A204.1 (cell line): ENCODE data around the gene DRAP1.

Experiments
- FAIRE-seq: peaks from 2 replicates; lab custom pipeline; 2012; peaks lifted over from hg19 to GRCh38; lab: Jason Lieb, UNC

Gene DRAP1

GRCh38 chr11:65965986-65966762 is 46.9 kb downstream of the DRAP1 start:
- FAIRE-seq: no peak

GRCh38 chr11:65967329-65967934 is 48.2 kb downstream of the DRAP1 start:
- FAIRE-seq: no peak

GRCh38 chr11:65968600-65969482 is 49.6 kb downstream of the DRAP1 start:
- FAIRE-seq: no peak
